ENCODE data around the gene GTSE1.

Gene GTSE1

DNA sequence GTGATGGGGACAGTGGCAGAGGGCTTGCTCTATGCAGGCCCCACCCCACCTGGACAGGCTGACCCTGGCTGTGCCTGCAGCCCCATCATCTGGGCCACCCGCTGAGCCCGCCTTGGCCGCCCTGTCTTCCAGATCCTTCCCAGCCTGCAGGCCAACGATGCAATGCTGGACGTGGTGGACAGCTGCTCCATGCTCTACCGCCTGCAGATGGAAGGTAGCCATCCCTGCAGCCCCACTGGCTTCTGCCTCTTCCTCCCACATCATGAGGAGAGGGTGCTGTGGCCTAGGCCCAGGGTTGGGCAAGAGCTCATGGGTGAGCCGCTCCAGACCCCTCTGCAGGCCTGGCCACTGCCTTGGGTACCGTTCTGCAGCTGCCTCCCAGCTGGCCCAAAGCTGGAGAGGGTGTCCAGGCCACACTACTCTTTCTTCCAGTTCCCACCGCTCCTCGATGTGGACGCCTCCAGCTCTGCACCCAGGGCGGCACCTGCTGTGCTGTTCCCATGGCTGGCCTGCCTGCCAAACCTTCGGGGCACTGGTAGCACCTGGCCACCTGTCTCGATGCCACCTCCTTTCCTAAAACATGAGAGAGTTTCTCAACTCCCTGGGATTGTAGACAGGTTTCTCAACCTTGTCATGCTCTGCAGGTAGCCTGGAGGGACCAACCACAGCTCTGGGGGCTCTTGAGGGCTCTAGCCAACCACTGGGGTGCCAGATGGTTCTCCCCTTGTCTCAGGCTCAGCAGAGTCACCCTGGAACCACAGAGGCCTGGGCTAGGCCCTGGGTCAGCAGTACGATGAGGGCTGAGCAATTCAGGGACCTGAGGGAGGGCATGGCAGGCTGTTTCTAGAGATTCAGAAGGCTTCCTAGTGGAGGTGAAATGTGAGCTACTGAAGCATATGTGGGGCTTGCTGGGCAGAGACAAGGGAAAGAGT is 9.5 kb upstream of the GTSE1 start:
- DNase-seq (ENCODE audit: extremely low read depth, insufficient read length), result no peak
- H3K4me3 ChIP-seq (replicated peaks; ENCODE audit: low read depth, low read length), result peak overlapping the region; percentile 91
- no peaks in the 10 kb centered on the region for H3K27me3 ChIP-seq (replicated peaks; ENCODE audit: control insufficient read depth, insufficient read depth, low read length)
- H3K36me3 ChIP-seq (ENCODE audit: control insufficient read depth, insufficient read depth, low read length), result peaks cover 20% of the 10 kb centered on the region
- TF ChIP-seq, protein P1, sequence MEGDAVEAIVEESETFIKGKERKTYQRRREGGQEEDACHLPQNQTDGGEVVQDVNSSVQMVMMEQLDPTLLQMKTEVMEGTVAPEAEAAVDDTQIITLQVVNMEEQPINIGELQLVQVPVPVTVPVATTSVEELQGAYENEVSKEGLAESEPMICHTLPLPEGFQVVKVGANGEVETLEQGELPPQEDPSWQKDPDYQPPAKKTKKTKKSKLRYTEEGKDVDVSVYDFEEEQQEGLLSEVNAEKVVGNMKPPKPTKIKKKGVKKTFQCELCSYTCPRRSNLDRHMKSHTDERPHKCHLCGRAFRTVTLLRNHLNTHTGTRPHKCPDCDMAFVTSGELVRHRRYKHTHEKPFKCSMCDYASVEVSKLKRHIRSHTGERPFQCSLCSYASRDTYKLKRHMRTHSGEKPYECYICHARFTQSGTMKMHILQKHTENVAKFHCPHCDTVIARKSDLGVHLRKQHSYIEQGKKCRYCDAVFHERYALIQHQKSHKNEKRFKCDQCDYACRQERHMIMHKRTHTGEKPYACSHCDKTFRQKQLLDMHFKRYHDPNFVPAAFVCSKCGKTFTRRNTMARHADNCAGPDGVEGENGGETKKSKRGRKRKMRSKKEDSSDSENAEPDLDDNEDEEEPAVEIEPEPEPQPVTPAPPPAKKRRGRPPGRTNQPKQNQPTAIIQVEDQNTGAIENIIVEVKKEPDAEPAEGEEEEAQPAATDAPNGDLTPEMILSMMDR (IDR thresholded peaks at IDR 0.05; ENCODE audit: insufficient read depth, low read length, poor library complexity, severe bottlenecking), result no peak

DNA sequence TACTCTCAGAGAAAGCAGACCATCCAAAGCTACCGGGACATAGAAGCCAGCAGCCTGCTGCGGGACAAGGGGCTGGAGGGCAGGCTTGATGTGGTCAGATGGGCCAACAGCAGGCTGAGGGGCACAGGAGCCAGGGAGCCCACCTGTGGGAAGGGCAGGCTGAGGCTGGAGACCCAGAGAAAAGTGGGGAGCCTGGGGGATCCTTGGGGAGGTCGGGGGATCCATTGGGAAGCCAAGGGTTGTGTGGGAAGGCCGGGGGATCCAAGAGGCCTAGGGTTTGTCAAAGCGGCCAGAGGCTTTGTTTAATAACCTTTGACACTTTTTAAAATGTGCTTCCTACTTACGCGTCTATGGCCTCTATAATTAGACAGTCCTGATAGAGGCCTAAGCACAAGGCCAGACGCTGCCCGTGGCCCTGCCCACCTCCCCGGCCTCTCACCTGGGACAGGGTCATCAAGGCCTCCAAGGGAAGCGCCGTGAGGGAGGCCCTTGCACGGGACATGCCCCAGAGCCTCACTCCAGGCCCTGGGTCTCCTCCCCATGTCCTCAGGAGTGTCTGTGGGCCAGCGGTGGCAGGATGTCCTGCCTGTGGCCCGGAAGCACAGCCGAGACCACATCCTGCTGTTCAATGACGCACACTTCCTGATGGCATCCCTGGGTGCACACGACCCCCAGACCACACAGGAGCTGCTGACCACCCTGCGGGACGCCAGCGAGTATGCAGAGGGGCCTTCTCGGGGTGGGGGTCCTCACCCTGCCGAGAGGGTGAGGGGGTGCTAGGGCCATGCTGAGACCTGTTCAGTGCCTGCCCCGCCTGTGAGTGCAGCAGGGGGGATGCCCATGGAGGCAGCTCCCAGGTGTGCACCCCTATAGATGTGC is 8.6 kb upstream of the GTSE1 start:
- Histone ChIP-seq H3K27me3 (replicated peaks; ENCODE audit: control insufficient read depth, insufficient read depth, low read length) (no peaks in the 10 kb centered on the region), H3K4me3 (replicated peaks; ENCODE audit: low read depth, low read length) (peak overlapping the region; percentile 91), H3K36me3 (ENCODE audit: control insufficient read depth, insufficient read depth, low read length) (peaks cover 21% of the 10 kb centered on the region)
- peak; percentile 80 for DNase-seq (ENCODE audit: extremely low read depth, insufficient read length)
- TF ChIP-seq, protein P1 (IDR thresholded peaks at IDR 0.05; ENCODE audit: insufficient read depth, low read length, poor library complexity, severe bottlenecking), result no peak

DNA sequence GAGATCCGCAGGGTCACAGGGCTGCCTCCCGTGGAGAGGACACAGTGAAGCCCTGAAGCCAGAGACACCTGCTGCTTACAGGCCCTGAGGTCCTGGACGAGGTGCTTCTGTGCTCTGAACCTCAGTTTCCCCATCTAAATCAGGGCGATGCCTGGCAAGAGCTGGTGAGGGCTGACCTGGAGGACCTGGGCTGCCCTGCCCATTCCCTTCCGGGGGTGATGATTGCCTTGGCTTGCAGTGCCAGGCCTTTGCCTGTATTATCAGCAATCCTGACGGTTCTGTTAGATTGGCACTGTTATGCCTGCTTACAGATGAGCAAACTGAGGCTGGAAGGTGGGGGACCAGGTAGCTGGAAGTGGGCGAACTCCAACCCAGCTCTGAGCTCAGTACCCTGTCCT is 7.8 kb upstream of the GTSE1 start:
- peak overlapping the region; percentile 91 for H3K4me3 ChIP-seq (replicated peaks; ENCODE audit: low read depth, low read length)
- peaks cover 21% of the 10 kb centered on the region for H3K36me3 ChIP-seq (ENCODE audit: control insufficient read depth, insufficient read depth, low read length)
- no peaks in the 10 kb centered on the region for H3K27me3 ChIP-seq (replicated peaks; ENCODE audit: control insufficient read depth, insufficient read depth, low read length)
- TF ChIP-seq, protein P1 (IDR thresholded peaks at IDR 0.05; ENCODE audit: insufficient read depth, low read length, poor library complexity, severe bottlenecking), result no peak
- no peak for DNase-seq (ENCODE audit: extremely low read depth, insufficient read length)

DNA sequence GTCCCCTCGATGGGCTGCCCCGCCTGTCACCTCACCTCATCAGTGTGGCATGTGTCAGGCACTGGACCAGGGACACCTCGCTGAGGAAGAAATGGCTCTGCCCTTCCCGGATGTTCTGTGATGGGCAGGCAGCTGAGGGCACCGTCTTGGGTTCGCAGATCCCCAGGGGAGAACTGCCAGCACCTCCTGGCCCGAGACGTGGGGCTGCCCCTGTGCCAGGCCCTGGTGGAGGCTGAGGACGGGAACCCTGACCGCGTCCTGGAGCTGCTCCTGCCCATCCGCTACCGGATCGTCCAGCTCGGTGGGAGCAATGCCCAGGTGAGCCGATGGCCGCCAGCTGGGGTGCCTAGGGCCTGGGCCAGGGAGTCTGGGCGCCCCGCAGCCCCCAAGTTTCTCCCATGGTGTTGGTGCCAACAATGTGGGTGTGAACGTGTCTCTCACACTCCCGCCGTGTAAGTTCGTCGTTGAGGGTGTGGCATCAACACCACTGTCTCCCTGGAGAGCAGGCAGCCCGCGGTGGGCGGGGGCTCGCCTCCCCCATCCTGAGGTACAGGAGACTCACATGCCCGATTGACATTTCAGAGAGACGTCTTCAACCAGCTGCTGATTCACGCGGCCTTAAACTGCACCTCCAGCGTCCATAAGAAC is 7.3 kb upstream of the GTSE1 start:
- peaks cover 18% of the 10 kb centered on the region for H3K36me3 ChIP-seq (ENCODE audit: control insufficient read depth, insufficient read depth, low read length)
- TF ChIP-seq, protein P1 (IDR thresholded peaks at IDR 0.05; ENCODE audit: insufficient read depth, low read length, poor library complexity, severe bottlenecking), result no peak
- H3K4me3 ChIP-seq (replicated peaks; ENCODE audit: low read depth, low read length), result no peak overlapping the region
- no peaks in the 10 kb centered on the region for H3K27me3 ChIP-seq (replicated peaks; ENCODE audit: control insufficient read depth, insufficient read depth, low read length)
- DNase-seq (ENCODE audit: extremely low read depth, insufficient read length), result no peak

DNA sequence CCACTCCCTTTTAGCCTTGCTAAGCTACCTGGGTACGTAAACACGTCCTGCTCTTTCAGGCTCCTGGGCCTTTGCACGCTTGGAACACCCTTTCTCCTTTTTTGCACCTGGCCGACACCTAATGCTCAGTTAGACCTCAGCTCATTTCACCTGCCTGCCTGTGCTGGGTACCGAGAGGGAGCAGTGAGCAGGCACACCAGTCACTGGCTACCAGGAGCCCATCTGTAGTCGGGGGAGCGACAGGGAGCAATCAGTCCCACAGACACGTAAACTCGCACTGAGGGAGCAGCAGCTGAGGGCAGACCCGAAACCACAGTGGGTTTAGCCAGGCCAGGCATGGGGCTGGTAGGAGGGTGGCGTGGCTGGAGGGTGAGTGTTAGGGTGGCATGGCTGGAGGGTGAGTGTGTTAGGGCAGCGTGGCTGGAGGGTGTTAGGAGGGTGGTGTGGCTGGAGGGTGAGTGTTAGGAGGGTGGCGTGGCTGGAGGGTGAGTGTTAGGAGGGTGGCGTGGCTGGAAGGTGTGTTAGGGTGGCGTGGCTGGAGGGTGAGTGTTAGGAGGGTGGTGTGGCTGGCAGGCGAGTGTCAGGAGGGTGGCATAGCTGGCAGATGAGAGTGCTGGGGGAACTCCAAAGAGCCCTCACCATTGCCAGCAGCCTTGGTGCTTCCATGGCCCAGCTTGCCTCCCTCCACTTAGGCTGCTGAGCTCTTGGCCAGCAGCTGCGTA is 6.4 kb upstream of the GTSE1 start:
- DNase-seq (ENCODE audit: extremely low read depth, insufficient read length), result no peak
- H3K4me3 ChIP-seq (replicated peaks; ENCODE audit: low read depth, low read length), result no peak overlapping the region
- TF ChIP-seq, protein P1 (IDR thresholded peaks at IDR 0.05; ENCODE audit: insufficient read depth, low read length, poor library complexity, severe bottlenecking), result no peak
- peaks cover 14% of the 10 kb centered on the region for H3K36me3 ChIP-seq (ENCODE audit: control insufficient read depth, insufficient read depth, low read length)
- no peaks in the 10 kb centered on the region for H3K27me3 ChIP-seq (replicated peaks; ENCODE audit: control insufficient read depth, insufficient read depth, low read length)

Measured in GM06990 (cell line).